ENCODE results near the gene ANO1. TPM values are rescaled to one million over a fixed set of nuclear protein-coding genes. Genes with fewer than 3 reads are reported as not detected.

ANO1 gene
- polyA plus RNA-seq, 3 donors, result not detected

DNA sequence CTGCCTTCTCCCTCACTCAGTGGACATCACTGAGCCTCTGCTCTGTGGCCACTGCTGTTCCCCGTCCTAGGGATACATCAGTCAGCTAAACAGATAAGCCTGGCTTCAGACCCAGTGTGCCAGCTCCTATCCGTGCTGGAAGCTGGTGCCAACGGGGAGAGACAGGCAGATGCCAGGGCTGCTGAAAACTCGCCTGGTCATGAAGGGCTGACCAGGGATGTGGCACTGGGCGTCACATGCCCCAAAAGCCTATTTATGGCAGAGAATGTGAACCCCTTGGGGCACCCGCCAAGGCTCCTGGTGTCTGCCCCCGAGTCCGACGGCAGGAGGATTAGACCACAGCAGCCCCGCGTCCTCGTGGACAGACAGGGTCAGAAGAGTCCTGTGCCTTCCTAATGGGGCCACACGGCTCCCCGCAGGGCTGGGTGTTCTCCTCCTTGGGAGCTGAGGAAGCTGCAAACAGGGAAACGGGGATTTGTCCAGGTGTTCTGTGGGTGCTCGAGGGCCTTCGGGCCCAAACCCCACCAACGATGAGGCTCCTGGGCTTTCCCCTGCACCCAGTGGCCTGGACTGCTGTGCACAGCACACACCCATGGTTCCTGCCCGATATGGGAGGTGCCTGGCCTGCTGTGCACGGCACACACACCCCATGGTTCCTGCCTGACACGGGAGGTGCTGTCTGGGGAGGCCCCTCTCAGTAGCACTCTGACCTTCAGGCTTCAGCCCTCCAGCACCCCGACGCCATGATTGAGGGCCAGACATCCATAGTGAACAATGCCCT is 19.9 kb downstream of the ANO1 start:
- H3K4me3 Mint-ChIP-seq, result no peak overlapping the region
- no peaks in the 10 kb centered on the region for H3K79me2 ChIP-seq (ENCODE audit: insufficient read depth, low read length)

DNA sequence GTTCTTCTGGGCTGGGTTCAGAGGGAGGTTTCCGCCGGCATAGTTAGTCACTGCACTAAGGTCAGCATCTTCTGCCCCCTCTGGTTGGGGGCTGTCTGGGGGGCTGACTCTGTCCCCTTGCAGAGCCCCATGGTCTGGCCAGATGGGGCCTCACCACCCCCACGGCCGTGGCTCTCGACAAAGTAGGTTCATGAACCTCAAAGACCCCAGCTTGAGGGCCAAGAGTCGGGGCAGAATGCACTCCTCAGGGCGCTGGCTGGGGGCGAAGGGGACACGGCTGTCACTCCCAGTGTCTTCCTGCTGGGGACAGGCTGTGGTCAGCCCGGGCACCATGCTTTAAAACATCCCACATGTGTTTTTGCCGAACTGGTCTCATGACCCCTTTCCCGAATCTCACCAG is 20.8 kb downstream of the ANO1 start:
- Histone ChIP-seq H2AFZ (ENCODE audit: insufficient read depth, low read depth, low read length, poor library complexity, severe bottlenecking) (no peak overlapping the region), H3K9ac (ENCODE audit: insufficient read depth, low read length, poor library complexity, severe bottlenecking) (no peak overlapping the region), H3K27me3 (ENCODE audit: control insufficient read depth in 2 of 2, insufficient read depth in 2 of 2, low read length in 2 of 2) (no peaks in the 10 kb centered on the region), H3K9me3 (replicated peaks in 1 of 2; ENCODE audit: control insufficient read depth in 1 of 2, insufficient read depth in 1 of 2, low read length in 2 of 2) (no peaks in the 10 kb centered on the region), H3K4me2 (replicated peaks; ENCODE audit: extremely low read depth, low read length, poor library complexity, severe bottlenecking) (no peak overlapping the region), H4K20me1 (ENCODE audit: insufficient read depth, low read length) (no peaks in the 10 kb centered on the region), H3K27ac (ENCODE audit: low read depth in 1 of 2, low read length in 2 of 2) (no peak overlapping the region), H3K4me1 (ENCODE audit: control insufficient read depth in 1 of 2, insufficient read depth in 2 of 2, low read length in 2 of 2) (no peaks in the 10 kb centered on the region), H3K4me3 (replicated peaks in 1 of 3; ENCODE audit: low read depth in 2 of 3, low read length in 3 of 3) (no peak overlapping the region), H3K36me3 (replicated peaks in 1 of 2; ENCODE audit: control insufficient read depth in 1 of 2, insufficient read depth in 2 of 2, low read length in 2 of 2) (no peaks in the 10 kb centered on the region), H3K79me2 (ENCODE audit: insufficient read depth, low read length) (no peaks in the 10 kb centered on the region)
- Mint-ChIP-seq H3K9me3 (peaks cover 0 to 3% (median 0%) of the 10 kb centered on the region in 7 donors), H3K27ac (no peak overlapping the region), H3K27me3 (ENCODE audit: low read depth in 3 of 3) (peaks cover 4 to 7% (median 6%) of the 10 kb centered on the region in 3 donors), H3K36me3 (no peaks in the 10 kb centered on the region), H3K4me3 (no peak overlapping the region), H3K4me1 (no peaks in the 10 kb centered on the region)
- WGBS (ENCODE audit: insufficient coverage), result 80% methylated on average over 10 of the region's 12 CpGs
- TF ChIP-seq, protein P1, sequence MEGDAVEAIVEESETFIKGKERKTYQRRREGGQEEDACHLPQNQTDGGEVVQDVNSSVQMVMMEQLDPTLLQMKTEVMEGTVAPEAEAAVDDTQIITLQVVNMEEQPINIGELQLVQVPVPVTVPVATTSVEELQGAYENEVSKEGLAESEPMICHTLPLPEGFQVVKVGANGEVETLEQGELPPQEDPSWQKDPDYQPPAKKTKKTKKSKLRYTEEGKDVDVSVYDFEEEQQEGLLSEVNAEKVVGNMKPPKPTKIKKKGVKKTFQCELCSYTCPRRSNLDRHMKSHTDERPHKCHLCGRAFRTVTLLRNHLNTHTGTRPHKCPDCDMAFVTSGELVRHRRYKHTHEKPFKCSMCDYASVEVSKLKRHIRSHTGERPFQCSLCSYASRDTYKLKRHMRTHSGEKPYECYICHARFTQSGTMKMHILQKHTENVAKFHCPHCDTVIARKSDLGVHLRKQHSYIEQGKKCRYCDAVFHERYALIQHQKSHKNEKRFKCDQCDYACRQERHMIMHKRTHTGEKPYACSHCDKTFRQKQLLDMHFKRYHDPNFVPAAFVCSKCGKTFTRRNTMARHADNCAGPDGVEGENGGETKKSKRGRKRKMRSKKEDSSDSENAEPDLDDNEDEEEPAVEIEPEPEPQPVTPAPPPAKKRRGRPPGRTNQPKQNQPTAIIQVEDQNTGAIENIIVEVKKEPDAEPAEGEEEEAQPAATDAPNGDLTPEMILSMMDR (IDR thresholded peaks at IDR 0.05), result no peak
- intact Hi-C loops (cut with micrococcal nuclease), result no loop called here
- no peak for DNase-seq

More for the DNA sequence above, 19.9 kb downstream of the ANO1 start:
- TF ChIP-seq, protein P1 (IDR thresholded peaks at IDR 0.05), result no peak
- no peak overlapping the region for H2AFZ ChIP-seq (ENCODE audit: insufficient read depth, low read depth, low read length, poor library complexity, severe bottlenecking)
- H3K36me3 ChIP-seq (replicated peaks in 1 of 2; ENCODE audit: control insufficient read depth in 1 of 2, insufficient read depth in 2 of 2, low read length in 2 of 2), result no peaks in the 10 kb centered on the region
- H3K4me1 ChIP-seq (ENCODE audit: control insufficient read depth in 1 of 2, insufficient read depth in 2 of 2, low read length in 2 of 2), result no peaks in the 10 kb centered on the region
- no peaks in the 10 kb centered on the region for H3K36me3 Mint-ChIP-seq
- H3K4me2 ChIP-seq (replicated peaks; ENCODE audit: extremely low read depth, low read length, poor library complexity, severe bottlenecking), result no peak overlapping the region
- H3K27me3 Mint-ChIP-seq (ENCODE audit: low read depth in 3 of 3), result peaks cover 4 to 7% (median 5%) of the 10 kb centered on the region in 3 donors
- H3K9me3 ChIP-seq (replicated peaks in 1 of 2; ENCODE audit: control insufficient read depth in 1 of 2, insufficient read depth in 1 of 2, low read length in 2 of 2), result no peaks in the 10 kb centered on the region
- intact Hi-C loops (cut with micrococcal nuclease), result no loop called here
- peaks cover 0 to 3% (median 0%) of the 10 kb centered on the region in 7 donors for H3K9me3 Mint-ChIP-seq
- H3K27ac ChIP-seq (ENCODE audit: low read depth in 1 of 2, low read length in 2 of 2), result no peak overlapping the region
- no peak overlapping the region for H3K9ac ChIP-seq (ENCODE audit: insufficient read depth, low read length, poor library complexity, severe bottlenecking)
- DNase-seq, result no peak
- 81% methylated on average over 21 of the region's 23 CpGs for WGBS (ENCODE audit: insufficient coverage)
- H3K27me3 ChIP-seq (ENCODE audit: control insufficient read depth in 2 of 2, insufficient read depth in 2 of 2, low read length in 2 of 2), result no peaks in the 10 kb centered on the region
- no peak overlapping the region for H3K4me3 ChIP-seq (replicated peaks in 1 of 3; ENCODE audit: low read depth in 2 of 3, low read length in 3 of 3)
- H4K20me1 ChIP-seq (ENCODE audit: insufficient read depth, low read length), result no peaks in the 10 kb centered on the region
- no peaks in the 10 kb centered on the region for H3K4me1 Mint-ChIP-seq
- no peak overlapping the region for H3K27ac Mint-ChIP-seq
